ENCODE data around the gene TNNT3. TPM values are rescaled to one million over a fixed set of nuclear protein-coding genes. Genes with fewer than 3 reads are reported as not detected.

The TNNT3 gene
- total RNA-seq, 4 donors from 2014 or later, result 3.2 to 60.6 (median 29.3) TPM; not detected in 1

GRCh38 chr11:1925373-1926155, 6.1 kb downstream of the TNNT3 start:
- H3K27me3 ChIP-seq, result no peaks in the 10 kb centered on the region
- no peak overlapping the region for H3K4me3 ChIP-seq
- DNase-seq, result no peak
- no peaks in the 10 kb centered on the region for H3K36me3 ChIP-seq
- H3K9me3 ChIP-seq, result no peaks in the 10 kb centered on the region
- no peak overlapping the region for H3K27ac ChIP-seq
- intact Hi-C loops (cut with DNase I; ENCODE audit: low total_unique reads), result no loop called here
- no peaks in the 10 kb centered on the region for H3K4me1 ChIP-seq
- TF ChIP-seq CTCF (IDR thresholded peaks at IDR 0.05) (no peak), POLR2A (IDR thresholded peaks at IDR 0.05) (no peak)

GRCh38 chr11:1926156-1927025, 6.9 kb downstream of the TNNT3 start:
- no peaks in the 10 kb centered on the region for H3K27me3 ChIP-seq
- peak in 1 of 2 donors; percentile 13 for DNase-seq
- no peak overlapping the region for H3K4me3 ChIP-seq
- intact Hi-C loops (cut with DNase I; ENCODE audit: low total_unique reads), result no loop called here
- H3K4me1 ChIP-seq, result no peaks in the 10 kb centered on the region
- no peaks in the 10 kb centered on the region for H3K36me3 ChIP-seq
- peak overlapping the region; percentile 45 to 68 for H3K27ac ChIP-seq
- TF ChIP-seq CTCF (IDR thresholded peaks at IDR 0.05) (no peak), POLR2A (IDR thresholded peaks at IDR 0.05) (no peak)
- no peaks in the 10 kb centered on the region for H3K9me3 ChIP-seq

GRCh38 chr11:1927026-1927847, 7.7 kb downstream of the TNNT3 start:
- DNase-seq, result peak; percentile 39 to 69
- no peaks in the 10 kb centered on the region for H3K9me3 ChIP-seq
- peak overlapping the region; percentile 45 to 68 for H3K27ac ChIP-seq
- H3K4me1 ChIP-seq, result peaks cover 0 to 4% of the 10 kb centered on the region in 2 donors
- H3K4me3 ChIP-seq, result no peak overlapping the region
- TF ChIP-seq CTCF (IDR thresholded peaks at IDR 0.05), result no peak
- TF ChIP-seq POLR2A (IDR thresholded peaks at IDR 0.05), result no peak
- H3K36me3 ChIP-seq, result no peaks in the 10 kb centered on the region
- intact Hi-C loops (cut with DNase I; ENCODE audit: low total_unique reads), result no loop called here
- no peaks in the 10 kb centered on the region for H3K27me3 ChIP-seq

GRCh38 chr11:1927848-1928469, 8.5 kb downstream of the TNNT3 start:
- TF ChIP-seq CTCF (IDR thresholded peaks at IDR 0.05) (no peak), POLR2A (IDR thresholded peaks at IDR 0.05) (no peak)
- Histone ChIP-seq H3K4me3 (no peak overlapping the region), H3K4me1 (peaks cover 0 to 4% of the 10 kb centered on the region in 2 donors)

More at GRCh38 chr11:1927848-1928469, 8.5 kb downstream of the TNNT3 start:
- no peaks in the 10 kb centered on the region for H3K36me3 ChIP-seq
- DNase-seq, result no peak
- intact Hi-C loops (cut with DNase I; ENCODE audit: low total_unique reads), result no loop called here
- peak overlapping the region; percentile 6 to 68 for H3K27ac ChIP-seq
- no peaks in the 10 kb centered on the region for H3K9me3 ChIP-seq
- no peaks in the 10 kb centered on the region for H3K27me3 ChIP-seq

All from uterus (tissue), 4 donors.